Activated T-cell treated with anti-CD3 and anti-CD28 coated beads for 24 hours (primary cell): ENCODE measurements around the gene DENND11.
A peak's percentile ranks its signal among the peaks of the same experiment; 100 is the strongest.
"Not testable (repeated sequence)": the region's sequence is repeated elsewhere in the genome, so short reads cannot be mapped to it uniquely, and the experiment has no call there.

Source experiments
- DNase-seq: peaks from one replicate; pipeline ENCODE4 v3.0.0-alpha.2; 2020; ENCODE audit warnings: low read depth

Gene DENND11

DNA sequence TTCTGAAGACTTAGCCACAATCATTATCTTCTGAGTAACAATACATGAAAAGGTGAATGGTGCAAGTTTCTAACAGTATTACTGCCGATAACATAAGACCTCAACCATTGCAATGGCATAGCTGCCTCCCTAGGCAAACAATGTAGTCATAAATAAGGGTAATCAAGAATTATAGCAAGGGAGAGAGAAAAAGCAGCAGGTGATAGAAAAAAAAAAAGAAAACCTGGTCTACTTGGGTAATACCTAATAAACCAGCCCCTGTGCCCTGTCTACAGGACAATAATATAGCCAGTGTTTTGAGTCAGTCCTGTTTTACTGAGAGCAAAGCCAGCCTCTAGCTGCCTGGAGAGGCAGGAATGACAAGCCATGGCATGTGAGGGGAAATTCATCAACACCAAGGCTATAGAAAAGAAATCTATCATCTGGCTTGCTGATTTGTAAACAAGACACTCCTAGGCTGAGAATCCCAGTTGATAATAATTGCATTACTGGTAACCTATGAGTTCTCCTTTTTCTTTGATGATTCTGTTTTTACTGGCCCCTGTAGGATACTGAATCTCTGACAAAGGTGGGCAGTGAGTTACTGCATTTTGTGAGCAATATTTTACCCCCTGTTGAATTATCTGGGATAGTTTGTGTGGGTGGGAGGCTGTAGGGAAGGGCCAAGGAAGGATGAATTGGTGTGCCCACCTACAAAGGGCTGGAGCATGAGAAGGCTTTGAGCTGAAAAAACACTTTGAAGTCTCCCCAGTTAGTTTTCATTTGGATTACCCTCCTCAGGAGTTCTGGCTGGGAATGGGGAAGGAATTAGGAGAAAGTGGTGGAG is 4.5 kb upstream of the DENND11 start:
- no peak for DNase-seq

DNA sequence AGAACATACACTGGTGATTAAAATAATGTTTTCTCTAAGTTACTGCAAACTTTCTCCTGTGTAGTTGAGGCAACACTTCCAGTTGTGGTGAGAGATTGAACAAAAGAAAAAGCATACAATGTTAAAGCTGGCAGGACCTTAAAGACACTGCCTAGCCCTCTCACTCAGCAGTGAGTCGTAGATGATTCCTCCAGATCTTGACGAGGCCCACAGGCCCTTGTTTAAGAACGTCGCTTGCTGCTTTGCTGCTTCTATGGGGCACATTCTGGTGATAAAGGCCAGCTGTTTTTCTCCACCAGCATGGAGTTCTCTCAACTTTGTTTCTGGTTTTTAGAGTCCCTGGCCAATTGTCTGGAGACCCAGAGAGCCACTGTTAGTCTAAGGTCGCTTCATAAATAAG is 2.8 kb upstream of the DENND11 start:
- DNase-seq: no peak

DNA sequence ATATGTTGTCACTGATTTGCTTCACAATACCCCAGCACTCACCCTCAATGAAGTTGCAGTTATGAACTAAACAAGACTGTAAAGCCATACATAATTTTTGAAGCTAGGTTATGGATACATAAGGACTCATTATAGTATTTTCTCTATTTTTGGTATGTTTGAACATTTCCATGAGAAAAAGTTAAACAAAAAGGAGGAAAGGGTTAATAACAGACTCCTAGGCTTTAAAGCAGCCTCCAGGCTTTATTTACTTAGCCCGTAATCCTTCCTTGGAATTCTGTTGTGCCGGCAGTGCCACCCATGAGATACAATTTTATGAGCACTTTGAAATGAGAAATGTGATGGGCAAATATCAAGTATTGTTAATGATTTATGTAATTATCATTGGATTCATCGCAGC is 2.1 kb upstream of the DENND11 start:
- no peak for DNase-seq

DNA sequence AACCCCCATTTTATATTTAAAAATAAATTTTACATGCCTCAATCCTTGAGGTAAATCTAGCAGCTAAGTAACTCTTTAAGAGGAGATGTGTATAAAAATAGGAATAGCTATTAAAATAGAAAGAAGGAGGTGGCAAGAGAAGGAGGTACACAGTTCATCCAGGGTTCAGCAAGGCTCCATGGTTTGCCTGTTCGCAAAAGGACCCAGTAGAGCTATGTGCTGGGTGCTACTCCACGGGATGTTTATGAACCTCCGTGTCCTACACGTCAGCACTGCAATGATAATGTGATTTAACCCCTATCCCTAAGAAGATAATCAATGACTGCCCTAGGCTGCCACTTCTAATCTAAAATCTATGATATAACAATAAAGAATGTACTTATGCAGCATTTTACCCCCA is 926 bp upstream of the DENND11 start:
- no peak for DNase-seq

DNA sequence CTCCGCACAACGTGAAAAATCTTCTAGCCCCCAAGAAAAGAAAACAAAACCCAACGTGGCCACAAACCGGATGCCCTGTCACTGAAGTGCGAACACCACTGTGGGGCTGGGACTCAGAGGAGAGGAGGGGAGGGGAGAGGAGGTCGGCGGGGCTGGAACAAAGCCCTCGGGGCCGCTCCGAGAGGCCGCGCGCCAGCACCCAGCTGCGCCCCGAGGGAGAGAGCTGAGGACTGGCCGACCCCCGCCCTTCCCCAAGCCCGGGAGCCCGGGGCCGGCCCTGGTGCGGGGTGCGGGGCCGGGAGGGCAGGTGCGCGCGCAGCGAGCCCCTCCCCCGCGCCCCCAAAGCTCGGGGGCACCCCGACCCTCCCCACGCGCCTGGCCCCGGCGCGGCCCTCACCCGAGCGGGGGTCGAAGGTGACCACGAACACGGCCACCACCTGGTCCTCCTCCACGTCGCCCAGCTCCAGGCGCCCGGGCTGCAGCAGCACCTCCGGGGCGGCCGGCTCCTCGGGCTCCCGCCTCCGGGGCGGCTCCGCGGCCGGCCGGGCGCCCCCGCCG is 398 bp downstream of the DENND11 start:
- DNase-seq: peak; percentile 57

DNA sequence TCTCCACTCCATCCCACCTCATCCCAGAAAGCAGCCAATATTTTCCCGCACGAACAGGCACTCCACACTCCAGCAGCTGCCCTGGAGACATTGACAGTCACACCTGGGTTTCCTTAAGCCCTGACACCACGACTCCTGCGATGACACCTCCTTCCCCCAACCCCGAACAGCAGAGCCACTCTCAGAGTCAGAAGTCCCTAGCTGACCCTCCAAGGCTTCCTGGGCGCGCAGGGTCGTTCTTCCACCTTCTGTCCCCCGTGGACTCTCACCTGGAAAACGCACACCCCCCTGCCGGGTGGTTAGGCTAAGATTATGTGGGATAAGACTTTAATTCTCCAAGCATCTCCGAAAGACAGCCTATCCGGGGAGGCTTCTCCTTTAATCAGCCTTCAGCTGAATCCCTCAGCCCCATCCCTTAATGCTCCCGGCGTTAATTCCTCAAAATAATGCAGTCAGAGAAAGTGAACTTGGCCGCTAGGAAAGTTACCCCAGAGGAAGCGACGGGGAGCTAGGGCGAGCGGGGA is 1.1 kb downstream of the DENND11 start:
- no peak for DNase-seq

DNA sequence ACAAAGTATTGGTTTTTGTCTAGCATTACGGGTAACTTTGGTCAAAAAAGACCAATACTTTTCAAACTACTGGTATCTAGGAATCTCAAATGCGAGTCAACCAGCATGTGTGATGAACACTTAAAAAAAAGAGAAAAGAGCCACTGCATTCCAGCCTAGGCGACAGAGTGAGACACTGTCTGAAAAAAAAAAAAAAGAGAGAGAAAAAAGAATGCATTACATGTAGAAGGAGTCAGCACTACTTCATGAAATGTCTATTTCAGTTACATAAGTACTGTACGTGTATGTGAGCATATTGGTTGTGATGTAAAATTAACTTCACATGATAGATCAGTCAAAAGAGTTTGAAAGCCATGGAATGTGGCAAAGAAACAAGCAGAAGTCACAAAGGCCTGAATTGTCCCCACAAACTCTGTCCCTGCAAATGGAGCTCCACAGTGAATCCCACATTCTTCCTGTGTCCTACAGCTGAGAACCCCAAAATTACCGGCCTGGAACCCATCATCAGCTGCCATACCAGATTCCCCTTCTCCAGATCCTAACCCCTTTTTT is 1.6 kb downstream of the DENND11 start:
- DNase-seq: no peak

DNA sequence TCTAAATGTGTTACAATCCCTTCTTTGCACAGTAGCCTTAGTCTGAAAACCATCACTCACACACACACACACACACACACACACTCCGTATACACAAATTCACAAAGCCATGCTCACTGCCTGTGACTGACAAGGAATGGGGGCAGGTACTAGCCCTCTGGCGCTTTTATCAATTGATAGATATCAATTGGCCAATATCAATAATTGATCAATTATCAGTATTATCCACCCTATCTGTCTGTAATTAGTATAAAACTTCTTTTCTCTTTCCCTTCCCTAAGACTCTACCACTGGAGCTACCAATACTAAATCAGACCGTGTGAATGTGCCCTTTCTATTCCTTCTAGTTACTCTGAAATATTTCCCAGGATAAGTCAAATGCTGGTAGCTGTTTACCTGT is 2.1 kb downstream of the DENND11 start:
- DNase-seq: no peak

DNA sequence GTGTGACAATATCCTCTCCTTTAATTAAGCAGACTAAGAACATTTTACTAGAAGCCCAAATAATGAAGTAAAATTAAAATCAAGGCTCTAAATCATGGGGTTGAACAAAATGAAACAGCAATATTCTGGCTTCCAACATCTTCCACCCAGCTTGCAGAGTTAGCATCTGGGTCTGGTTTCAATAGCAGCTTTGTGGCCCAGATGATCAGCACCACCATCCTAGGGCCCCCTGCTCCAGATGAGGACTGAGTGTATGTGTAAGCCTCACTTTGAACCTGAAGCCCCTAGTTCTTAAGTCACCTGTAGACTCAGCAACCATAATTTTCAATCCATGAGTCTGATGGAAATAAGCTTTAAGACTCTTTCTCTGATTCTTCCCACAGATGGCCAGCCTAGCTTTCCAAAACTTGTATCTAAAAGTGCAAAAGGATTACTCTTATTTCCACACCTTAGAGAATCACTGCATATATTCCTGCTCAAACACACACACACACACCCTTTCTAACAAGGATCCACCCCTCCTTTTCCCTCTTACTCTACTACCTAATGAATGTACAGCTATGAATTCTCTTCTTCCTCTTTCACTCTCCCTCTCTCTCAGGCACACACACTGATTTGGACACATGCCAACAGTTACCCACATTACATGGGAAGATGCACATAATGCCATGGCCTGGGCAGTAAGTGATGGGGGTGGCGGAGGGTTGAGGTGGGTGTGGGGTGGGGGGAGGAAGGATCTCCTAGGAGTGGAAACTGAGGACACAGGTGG is 3.5 kb downstream of the DENND11 start:
- DNase-seq: no peak

DNA sequence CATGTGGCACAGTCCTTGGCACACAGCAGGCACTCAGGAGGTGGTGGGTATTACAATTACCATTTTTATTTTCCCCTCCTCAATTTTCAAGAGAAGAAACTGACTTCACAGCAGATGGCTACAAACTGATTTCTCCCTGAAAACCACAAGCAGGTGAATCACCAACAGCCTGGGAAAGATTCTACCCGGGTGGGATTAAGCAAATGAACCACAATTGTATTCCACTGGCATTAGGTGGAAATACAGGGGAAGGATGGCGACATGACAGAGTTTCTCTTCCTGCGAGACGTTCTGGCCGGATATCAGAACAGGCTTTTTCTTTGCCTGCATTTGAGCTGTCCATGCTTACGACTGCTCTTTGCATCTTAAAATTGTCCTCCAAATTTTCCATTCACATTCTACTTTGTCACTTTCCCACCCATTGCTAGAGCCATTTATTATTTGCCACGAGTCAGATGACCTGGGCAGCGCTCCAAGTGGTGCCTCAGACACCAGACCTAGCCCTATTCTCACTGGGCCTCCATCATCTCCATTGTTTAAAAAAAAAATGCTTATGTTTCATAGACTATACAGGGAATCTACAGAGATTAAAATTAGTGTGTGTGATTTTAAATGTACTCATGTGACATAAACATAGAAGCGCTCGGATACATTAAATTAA is 4.6 kb downstream of the DENND11 start:
- DNase-seq: no peak

DNA sequence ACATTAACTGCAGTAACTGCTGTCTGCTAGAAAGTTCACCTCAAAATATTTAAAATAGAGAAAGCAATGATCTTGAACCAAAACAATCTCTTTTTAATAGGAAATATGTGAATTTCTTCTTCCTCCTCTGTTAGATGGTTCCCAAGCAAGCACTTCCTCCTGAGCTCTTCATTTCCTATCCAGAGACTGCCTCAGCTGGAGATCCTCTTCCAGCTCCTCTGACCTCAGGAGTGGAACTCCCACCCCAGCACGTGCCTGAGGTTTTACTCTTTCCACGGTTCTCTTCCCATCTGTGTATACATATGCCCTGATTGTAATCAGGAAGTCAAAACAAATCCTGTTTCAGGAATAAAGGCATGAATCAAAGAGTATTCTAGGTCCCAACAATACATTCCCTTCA is 5.6 kb downstream of the DENND11 start:
- no peak for DNase-seq

DNA sequence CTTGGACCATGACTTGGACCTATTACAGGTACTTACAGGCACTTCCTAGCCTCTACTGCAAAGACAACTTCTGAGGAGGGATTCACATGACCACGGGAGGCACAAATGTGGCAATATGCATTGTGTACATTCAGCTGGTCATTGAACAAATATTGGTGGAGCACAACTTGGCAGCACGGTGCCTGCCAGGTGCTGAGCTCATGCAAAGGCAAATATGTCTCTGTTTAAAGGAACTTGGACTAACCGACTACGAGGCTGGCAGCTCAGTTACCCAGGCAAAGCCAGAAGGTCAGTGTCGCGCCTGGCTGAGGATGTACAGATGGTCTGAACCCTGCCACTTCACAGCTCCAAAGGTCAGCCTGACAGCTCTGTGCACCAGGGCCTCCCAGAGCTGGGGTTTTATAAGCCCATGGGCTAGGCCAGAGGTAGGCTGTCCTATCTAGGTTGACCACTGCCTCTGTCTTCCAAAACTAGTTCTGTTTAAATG is 6.1 kb downstream of the DENND11 start:
- DNase-seq: no peak

DNA sequence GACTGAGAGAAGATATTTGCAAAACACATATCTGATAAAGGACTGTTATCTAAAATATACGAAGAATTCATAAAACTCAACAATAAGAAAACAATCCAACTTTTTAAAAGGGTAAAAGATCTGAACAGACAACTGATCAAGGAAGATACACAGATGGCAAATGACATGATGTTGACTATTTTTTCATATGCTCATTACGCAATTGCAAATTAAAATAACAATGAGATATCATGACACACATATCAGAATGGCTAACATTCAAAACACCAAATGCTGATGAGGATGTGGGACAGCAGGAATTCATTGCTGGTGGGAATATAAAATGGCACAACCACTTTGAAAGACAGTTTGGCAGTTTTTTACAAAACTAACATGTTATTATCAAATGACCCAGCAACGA is 8.9 kb downstream of the DENND11 start:
- no peak for DNase-seq

DNA sequence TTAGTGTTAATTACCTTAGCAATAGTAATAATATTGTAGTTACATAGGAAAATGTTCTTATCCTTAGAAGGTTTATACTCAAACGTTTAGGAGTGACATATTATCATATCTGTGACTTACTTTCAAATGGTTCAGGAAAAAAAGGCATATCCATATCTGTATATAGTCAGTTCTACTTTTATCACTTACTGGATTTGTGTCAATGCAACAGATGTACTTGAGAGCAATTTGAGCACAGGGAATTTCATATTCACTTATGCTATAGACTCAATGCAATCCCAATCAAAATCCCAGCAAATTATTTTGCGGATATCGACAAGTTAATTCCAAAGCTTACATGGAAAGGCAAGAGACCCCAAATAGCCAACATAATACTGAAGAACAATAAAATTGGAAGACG is 10.0 kb downstream of the DENND11 start:
- DNase-seq: no peak

DNA sequence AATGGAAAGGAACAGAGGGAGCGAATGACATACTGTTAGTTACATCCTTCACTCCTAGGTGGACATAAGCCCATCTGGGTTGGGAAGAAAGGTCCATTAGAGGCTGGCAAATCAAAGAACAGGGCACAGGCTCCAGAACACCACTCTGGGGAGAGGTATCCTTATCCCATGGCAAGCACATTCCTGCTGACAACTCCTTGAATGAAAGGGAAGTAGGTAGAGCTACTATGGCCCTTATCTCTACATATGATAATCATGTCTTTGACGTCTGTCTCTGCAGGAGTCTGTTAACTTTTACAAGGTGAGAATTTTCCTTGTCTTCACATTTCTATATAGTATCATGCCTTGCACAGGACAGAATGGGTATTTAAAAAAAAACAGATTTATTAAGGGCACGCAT is 10.4 kb downstream of the DENND11 start:
- DNase-seq: no peak

DNA sequence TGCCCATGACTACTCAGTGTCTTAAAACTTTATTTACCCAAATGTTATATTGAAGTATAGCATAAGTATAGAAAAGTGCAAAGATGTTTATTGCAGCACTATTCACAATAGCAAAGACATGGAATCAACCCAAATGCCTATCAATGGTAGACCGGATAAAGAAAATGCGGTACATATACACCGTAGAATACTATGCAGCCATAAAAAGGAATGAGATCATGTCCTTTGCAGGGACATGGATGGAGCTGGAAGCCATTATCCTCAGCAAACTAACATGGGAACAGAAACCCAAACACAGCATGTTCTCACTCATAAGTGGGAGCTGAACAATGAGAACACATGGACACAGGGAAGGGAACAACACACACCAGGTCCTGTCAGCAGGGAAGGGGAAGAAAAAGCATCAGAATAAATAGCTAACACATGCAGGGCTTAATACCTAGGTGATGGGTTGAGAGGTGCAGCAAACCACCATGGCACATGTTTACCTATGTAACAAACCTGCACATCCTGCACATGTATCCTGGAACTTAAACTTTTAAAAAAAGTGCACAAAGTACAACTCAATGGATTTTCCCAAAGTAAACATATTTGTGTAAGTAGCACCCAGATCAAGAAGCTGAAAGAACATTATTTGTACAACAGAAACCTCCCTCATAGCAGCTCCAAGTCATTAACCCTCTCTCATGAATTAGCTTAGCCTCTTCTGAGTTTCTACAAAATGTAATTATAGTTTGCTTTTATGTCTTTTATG is 12.7 kb downstream of the DENND11 start:
- not testable (repeated sequence) for DNase-seq

DNA sequence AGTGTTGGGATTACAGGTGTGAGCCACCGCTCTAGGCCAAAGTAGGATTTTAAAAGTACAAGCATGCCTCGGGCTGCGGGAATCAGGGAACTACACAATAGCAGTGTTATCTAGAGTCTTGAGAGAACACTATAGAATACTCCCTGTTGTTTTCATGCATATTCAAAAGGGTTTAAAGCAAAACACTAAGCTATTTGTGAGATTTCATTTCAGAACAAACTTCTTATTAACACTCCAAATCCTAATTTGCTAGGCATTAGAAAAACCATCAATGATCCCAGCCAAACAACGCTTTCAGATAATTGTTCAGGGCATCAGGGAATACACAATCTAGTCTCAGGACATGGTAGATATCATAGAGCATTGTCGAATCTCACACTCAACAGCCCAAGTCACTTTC is 13.9 kb downstream of the DENND11 start:
- no peak for DNase-seq

DNA sequence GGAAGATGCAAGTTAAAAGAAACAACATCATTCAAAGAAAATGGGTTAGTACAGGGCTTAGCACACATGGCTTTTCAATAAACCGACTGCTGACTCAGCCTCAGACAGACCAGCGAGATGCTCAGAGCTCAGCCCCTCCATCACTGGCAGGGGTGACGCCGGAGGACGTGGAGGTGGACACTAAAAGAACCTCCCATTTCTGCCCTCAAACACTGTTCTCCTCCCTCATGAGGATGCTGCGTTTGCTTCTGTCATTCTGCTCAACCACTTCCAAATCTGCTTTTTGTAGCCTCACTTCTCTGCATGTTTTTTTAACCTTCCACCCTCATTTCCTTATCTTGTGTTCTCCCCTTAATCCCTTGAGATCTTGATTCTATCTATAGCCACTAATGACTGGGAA is 15.3 kb downstream of the DENND11 start:
- no peak for DNase-seq

DNA sequence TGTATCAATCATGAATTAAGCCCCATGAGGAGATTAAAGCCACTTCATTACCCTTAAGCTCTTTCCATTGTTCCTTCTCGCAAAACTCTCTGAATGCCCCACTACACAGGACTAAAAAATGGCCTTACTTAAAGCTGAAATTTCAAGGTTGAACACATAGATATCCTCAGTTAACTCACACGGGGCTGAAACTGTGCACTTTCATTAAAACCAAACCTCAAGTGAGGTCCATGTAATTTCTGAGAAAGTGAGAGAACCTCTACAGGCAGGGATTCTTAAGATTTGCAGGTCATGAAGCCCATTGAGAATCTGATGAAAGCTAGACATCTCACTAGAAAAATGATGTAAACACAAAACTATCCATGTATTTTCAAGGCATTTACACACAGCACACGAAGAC is 15.9 kb downstream of the DENND11 start:
- no peak for DNase-seq

DNA sequence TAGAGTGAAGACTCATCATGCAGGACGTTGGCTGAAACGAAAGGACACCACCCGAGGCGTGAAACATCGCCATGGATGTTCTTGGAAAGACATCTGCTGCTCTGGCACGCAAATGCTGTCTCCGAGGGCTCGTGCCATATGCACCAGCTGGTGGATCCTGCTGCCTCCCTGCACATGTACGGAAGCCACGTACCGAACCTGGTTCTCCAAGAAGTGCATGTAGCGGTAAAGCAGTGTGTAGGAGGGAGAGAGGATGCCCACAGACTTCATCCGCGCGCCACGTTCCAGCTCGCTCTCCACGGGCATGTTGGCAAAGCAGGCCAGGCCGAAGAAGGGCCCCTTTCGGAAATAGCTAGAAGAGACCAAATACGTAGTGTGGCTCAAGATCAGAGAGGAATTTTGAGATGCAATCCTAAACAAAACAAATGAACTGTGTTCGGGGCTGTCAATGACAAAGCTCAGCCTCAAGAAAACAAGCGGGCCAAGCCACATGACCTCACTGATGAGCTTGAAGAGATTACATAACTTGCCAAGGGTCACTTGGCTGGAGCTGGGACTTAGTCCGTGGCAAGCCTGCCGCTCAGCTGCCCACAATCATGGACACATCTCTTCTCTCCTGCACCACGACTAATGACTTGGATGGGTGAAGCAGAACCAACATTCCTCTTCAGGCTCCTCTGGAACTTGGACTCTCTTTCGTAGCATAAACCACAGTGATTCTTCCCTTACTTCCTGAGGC is 16.5 kb downstream of the DENND11 start:
- no peak for DNase-seq

DNA sequence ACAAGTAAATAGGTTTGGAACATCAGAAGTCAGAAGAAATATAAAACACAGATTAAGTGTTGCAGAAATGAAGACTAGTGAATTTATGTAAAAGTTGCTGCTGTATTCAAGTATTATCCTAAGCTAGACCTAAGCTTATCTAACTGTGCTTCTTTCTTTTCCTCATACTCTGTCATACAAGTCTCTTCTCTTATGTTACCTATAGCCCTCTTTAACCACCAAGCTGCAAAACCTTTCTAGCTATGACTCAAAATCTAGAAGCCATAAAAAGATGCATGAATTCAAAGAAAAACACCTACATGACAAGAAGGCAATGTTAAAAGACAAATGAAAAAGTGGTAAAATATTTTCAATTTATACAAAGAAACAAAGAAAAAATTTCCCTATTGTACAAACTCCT is 23.0 kb downstream of the DENND11 start:
- no peak for DNase-seq
